22Rv1 (cell line): ENCODE measurements around the gene PPP1R1B.

ENCODE experiments used
- H3K27ac ChIP-seq: fragments of 450-650 bp; 2 replicates; pipeline ENCODE4 v1.5.1; 2017
- ZFX ChIP-seq: fragments of 450-650 bp; IDR thresholded peaks from 2 replicates; pipeline ENCODE4 v1.6.1; 2017; ENCODE audit warnings: antibody characterized with exemption, borderline replicate concordance
- TF ChIP-seq, protein P1 (sequence below): fragments of 450-650 bp; IDR thresholded peaks from 2 replicates; pipeline ENCODE4 v1.5.1; 2017; ENCODE audit warnings: mild to moderate bottlenecking

PPP1R1B gene

DNA sequence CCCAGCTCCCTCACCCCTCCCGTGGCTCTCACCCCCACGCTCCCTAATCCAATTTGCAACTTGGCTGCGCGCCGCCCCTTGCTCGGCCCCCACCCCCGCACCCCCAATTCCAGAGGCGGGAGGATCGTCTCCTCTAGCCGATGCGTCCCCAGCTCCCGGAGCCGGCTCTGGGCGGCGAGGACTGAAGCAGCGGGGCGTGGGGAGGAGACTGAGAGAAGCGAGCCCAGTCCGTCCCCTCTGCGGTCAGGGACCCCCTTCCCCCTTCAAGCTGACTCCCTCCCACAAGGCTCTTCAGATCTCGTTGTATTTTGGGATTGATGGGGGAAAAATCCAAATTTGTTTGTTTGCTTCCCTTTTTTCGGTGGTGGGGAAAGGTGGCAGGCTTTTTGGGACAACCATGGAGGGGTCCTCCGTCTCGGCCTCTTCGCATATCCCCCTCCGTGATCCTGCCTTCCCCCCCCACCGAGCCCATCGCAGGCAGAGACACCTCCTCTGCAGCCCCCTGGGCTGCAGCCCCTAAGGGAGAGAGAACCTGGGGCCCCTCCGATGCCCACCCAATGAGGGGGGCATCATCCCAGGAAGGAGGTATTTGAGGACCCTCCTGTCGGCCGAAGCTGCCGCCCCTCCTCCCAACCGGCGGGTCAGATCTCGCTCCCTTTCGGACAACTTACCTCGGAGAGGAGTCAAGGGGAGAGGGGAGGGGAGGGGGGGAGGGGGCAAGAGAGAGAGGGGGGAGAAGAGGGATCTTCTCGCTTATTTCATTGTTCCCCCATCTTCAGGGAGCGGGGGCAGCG, 19.5 kb upstream of the PPP1R1B start:
- TF ChIP-seq ZFX = no peak
- TF ChIP-seq, protein P1, sequence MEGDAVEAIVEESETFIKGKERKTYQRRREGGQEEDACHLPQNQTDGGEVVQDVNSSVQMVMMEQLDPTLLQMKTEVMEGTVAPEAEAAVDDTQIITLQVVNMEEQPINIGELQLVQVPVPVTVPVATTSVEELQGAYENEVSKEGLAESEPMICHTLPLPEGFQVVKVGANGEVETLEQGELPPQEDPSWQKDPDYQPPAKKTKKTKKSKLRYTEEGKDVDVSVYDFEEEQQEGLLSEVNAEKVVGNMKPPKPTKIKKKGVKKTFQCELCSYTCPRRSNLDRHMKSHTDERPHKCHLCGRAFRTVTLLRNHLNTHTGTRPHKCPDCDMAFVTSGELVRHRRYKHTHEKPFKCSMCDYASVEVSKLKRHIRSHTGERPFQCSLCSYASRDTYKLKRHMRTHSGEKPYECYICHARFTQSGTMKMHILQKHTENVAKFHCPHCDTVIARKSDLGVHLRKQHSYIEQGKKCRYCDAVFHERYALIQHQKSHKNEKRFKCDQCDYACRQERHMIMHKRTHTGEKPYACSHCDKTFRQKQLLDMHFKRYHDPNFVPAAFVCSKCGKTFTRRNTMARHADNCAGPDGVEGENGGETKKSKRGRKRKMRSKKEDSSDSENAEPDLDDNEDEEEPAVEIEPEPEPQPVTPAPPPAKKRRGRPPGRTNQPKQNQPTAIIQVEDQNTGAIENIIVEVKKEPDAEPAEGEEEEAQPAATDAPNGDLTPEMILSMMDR = no peak
- H3K27ac ChIP-seq = no peak overlapping the region

DNA sequence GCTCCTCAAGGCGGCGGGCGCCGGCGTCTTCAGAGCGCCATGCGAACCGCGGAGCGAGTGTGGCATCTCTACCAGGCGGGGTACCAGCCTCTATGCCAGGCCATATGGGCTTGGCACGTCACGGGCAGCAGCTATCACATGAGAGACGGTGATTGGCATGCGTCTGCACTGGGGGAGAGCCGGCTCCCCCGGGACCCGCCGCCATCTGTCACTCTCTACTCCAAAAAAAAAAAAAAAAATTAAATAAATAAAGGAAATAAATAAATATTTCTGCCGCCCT, 19.0 kb upstream of the PPP1R1B start, which contains the start of gene NEUROD2:
TSS of gene NEUROD2 (minus strand) at position 70 of the 280 bp plus-strand sequence. CDS start 1,321 bp downstream, outside the sequence.
- no peak within 1 kb of the TSS for H3K27ac ChIP-seq

DNA sequence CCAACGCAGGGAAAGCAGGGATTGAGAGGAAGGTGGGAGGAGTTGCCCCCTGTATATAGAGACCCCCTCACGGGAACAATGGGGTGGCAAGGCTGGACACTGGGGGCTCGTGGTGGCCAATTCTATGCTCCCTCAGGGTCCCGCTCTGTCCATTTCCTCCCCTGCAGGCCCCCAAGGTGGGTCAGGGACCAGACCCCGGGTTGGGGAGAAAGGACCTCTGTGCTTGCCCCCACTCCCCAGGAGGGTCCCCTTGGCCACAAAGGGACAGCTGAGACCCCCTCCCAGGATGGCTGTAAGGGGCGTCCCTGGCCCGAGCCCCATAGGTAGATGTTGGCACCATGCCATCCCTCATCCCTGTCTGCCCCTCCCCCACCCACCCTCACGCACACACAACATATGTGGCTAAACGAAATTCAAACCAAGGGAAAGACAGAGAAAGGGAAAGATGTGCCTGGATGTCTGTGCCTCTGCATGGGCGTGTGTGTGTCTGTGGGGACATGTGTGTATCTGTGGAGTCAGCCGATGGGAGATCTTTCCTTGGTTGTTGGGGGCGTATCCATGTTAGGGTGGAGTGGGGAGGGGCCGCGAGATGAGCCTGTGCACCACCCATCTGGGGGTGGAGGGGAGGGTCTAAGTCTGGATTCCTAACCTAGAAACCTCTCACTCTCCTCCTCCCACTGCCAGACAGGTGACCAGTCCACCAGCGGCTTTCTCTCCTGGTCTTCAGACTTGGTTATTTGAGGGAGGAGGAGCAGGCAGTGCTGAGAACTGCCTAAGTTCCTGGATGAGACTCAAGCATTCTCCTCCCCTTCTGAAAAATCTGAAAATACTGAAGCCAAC, 18.4 kb upstream of the PPP1R1B start:
- TF ChIP-seq, protein P1 = no peak
- no peak for TF ChIP-seq ZFX
- H3K27ac ChIP-seq = no peak overlapping the region

More for the DNA sequence above, 19.0 kb upstream of the PPP1R1B start, which contains the start of gene NEUROD2:
- TF ChIP-seq, protein P1 = no peak
- no peak for TF ChIP-seq ZFX

DNA sequence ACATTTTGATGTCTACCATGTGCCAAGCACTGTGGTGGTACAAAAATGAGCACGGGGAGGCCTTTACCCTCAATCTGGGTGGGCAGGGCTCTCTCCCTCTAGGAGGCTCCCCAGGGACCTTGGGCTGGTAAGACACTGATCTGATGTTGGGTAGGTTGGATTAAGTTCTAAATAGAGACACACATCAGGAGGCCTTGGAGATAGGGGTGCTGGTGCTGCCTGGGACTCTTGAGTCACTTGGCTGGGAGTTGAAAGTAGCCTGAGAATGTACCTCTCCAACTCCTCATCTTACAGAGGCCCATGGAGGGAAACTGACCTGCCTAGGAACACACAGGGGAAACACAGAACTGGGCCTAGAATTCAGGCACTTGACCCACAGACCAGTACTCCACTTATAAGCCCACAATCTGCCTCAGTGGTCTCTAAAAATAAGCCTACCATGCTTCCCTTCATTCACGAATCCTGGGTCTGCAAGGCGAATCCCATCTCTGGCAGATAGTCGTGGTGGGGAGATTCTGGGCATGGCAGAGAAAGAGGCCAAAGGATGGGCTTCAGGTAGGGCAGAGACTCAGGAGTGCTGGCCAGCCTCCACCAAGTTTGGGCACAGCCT, 17.2 kb upstream of the PPP1R1B start:
- TF ChIP-seq, protein P1 = no peak
- TF ChIP-seq ZFX = no peak
- H3K27ac ChIP-seq = no peak overlapping the region

DNA sequence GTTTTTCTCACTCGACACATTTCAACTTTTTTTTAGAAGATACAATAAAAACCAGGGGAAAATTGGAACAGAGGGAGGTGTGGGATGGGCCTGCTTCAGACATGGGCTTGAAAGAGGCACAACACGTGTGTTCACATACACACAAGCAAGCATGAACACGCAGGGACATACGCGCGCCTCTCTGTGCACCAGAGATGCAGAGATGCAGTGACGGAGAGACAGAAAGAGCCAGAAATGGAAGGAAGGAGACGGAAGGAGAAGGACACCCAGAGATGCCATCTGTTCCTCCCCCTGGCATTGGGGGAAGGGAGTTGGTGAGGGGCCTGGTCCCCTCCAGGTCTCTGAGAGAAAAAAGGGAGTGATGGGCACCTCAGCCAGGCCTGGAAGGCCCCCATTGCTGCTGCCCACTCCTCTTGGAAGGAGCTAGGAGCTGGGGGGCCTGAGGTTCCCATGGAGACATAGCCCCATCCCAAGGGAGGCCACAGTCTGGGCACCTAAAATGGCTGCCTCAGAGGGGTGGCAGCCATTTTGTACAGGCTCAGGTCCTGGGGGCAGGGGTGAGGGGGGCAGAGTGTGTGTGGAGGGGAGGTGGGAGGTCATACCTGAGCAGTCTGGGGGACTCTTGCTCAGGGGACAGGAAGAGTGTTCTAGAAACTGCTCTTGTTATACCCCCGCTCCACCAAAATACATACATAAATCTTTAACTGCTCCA, 15.2 kb upstream of the PPP1R1B start:
- H3K27ac ChIP-seq = no peak overlapping the region
- TF ChIP-seq, protein P1 = no peak
- no peak for TF ChIP-seq ZFX

DNA sequence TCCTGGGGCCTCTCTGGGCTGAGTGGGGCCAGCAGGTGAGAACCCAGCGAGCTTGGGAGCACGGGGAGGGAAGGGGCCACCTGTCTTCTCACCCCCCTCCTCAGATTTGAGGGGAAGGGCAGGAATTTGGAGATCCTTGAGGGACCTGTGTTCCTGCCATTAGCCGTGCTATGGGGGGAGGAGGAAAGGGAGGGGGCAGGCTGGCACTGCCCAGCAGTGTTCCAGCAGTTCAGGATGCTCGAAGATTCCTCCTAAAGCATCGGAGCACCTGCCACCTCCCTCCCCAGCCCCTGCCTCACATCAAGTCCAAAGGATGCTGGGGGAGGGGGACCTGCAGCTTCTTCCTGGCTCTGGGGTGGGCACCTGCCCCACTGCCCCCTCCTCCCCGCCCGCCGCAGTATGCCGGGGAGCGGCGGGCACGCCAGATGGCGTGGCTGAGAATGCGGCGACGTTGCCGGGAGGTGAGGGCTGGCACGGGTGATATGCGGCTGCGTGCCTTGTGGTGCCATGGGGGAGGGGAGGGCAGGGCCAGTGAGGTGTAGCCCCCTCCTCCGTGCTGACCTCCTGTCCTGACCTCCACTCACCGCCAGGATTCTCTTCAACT, 14.4 kb upstream of the PPP1R1B start:
- no peak overlapping the region for H3K27ac ChIP-seq
- TF ChIP-seq ZFX = no peak
- TF ChIP-seq, protein P1 = no peak
